ENCODE measurements around the gene RAB4A. TPM values are rescaled to one million over a fixed set of nuclear protein-coding genes. Genes with fewer than 3 reads are reported as not detected.

RAB4A gene
- total and polyA plus RNA-seq, 4 donors = 20.2 to 54.4 (median 26.5) TPM

DNA sequence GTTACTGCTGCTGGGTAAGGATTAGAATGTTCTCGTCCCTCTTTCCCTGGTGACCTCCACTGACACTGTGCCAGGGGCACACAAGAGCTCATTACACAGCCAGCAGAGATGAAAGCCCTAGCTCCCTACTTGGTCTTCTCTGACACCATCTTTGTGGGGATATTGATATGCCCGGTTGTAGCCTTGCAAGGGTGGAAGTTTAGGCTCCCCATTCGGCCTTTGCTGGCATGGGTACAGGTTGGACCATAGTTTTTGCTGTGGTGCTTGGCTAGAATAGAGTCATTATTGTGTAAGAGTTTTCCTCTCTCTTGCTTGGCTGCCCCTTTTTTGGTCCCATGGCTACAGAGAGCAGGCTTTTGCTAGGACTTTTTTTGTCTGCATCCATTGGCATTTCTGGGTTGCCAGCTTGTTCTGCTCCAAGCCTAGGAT lies 12.3 kb downstream of the RAB4A start:
- Histone ChIP-seq H3K9me3 (ENCODE audit: control insufficient read depth in 4 of 4, insufficient read depth in 3 of 4, low read length in 3 of 4) (no peaks in the 10 kb centered on the region), H3K9ac (ENCODE audit: insufficient read depth in 1 of 2, low read length in 2 of 2) (no peak overlapping the region), H3K27ac (ENCODE audit: low read depth in 1 of 2, low read length in 1 of 2) (no peak overlapping the region), H3K27me3 (ENCODE audit: control insufficient read depth in 3 of 3, insufficient read depth in 3 of 3, low read length in 2 of 3) (no peaks in the 10 kb centered on the region), H3K4me3 (no peak overlapping the region), H3K4me1 (ENCODE audit: control insufficient read depth in 5 of 5, insufficient read depth in 5 of 5, low read length in 5 of 5) (peaks cover 0 to 16% (median 0%) of the 10 kb centered on the region in 5 donors), H3K36me3 (ENCODE audit: control insufficient read depth in 4 of 4, insufficient read depth in 4 of 4, low read length in 4 of 4) (no peaks in the 10 kb centered on the region)
- TF ChIP-seq, protein P1, sequence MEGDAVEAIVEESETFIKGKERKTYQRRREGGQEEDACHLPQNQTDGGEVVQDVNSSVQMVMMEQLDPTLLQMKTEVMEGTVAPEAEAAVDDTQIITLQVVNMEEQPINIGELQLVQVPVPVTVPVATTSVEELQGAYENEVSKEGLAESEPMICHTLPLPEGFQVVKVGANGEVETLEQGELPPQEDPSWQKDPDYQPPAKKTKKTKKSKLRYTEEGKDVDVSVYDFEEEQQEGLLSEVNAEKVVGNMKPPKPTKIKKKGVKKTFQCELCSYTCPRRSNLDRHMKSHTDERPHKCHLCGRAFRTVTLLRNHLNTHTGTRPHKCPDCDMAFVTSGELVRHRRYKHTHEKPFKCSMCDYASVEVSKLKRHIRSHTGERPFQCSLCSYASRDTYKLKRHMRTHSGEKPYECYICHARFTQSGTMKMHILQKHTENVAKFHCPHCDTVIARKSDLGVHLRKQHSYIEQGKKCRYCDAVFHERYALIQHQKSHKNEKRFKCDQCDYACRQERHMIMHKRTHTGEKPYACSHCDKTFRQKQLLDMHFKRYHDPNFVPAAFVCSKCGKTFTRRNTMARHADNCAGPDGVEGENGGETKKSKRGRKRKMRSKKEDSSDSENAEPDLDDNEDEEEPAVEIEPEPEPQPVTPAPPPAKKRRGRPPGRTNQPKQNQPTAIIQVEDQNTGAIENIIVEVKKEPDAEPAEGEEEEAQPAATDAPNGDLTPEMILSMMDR (IDR thresholded peaks at IDR 0.05; ENCODE audit: control extremely low read depth, extremely low read depth) = no peak
- ATAC-seq (ENCODE audit: insufficient read depth, low FRiP score) (no peak), DNase-seq (no peak)
- WGBS, 2 donors = 88 to 92% methylated on average over 3 of the region's 3 CpGs

DNA sequence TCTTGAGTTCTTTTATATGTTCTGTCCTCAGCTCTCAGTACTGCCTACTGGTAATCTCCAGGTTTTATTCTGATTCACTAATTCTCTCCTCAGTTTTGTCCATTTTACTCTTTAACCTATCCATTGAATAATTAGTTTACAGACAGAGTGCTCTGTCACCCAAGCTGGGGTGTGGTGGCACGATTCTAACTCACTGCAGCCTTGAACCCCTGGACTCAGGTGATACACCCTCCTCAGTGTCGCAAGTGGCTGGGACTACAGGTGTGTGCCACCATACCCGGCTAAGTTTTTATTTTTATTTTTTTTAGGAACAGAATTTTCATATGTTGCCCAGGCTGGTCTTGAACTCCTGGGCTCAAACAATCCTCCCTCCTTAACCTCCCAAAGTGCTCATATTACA lies 14.0 kb downstream of the RAB4A start:
- no peak overlapping the region for H3K27ac ChIP-seq (ENCODE audit: low read depth in 1 of 2, low read length in 1 of 2)
- DNase-seq = no peak
- no peak for ATAC-seq (ENCODE audit: insufficient read depth, low FRiP score)
- peaks cover 0 to 11% (median 0%) of the 10 kb centered on the region in 5 donors for H3K4me1 ChIP-seq (ENCODE audit: control insufficient read depth in 5 of 5, insufficient read depth in 5 of 5, low read length in 5 of 5)
- H3K9ac ChIP-seq (ENCODE audit: insufficient read depth in 1 of 2, low read length in 2 of 2) = no peak overlapping the region
- no peaks in the 10 kb centered on the region for H3K9me3 ChIP-seq (ENCODE audit: control insufficient read depth in 4 of 4, insufficient read depth in 3 of 4, low read length in 3 of 4)
- TF ChIP-seq, protein P1 (IDR thresholded peaks at IDR 0.05; ENCODE audit: control extremely low read depth, extremely low read depth) = no peak
- no peak overlapping the region for H3K4me3 ChIP-seq
- 97 to 98% methylated on average over 3 of the region's 3 CpGs for WGBS, 2 donors
- H3K36me3 ChIP-seq (ENCODE audit: control insufficient read depth in 4 of 4, insufficient read depth in 4 of 4, low read length in 4 of 4) = peaks cover 0 to 6% (median 1%) of the 10 kb centered on the region in 4 donors
- no peaks in the 10 kb centered on the region for H3K27me3 ChIP-seq (ENCODE audit: control insufficient read depth in 3 of 3, insufficient read depth in 3 of 3, low read length in 2 of 3)

DNA sequence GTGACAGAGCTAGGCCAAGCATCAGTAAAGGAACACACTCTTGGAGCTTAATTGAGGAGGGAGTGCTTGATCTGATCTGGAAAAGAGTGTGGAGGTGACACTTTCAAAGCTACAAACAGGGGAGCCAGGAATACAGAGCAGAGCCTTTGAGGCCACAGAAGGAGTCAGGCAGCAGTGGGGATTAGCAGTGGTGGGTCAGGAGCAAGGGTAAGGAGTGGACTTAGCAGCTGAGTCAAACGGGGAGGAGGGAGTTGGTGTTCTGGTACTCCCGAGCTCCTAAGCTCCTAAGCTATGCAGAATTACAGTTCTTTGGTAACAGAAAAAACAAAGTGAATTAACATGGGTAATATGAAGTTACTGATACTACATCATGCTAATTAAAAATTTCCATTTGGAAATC lies 14.5 kb downstream of the RAB4A start:
- no peaks in the 10 kb centered on the region for H3K27me3 ChIP-seq (ENCODE audit: control insufficient read depth in 3 of 3, insufficient read depth in 3 of 3, low read length in 2 of 3)

More for the DNA sequence above, 14.5 kb downstream of the RAB4A start:
- Histone ChIP-seq H3K36me3 (ENCODE audit: control insufficient read depth in 4 of 4, insufficient read depth in 4 of 4, low read length in 4 of 4) (peaks cover 0 to 8% (median 1%) of the 10 kb centered on the region in 4 donors), H3K9ac (ENCODE audit: insufficient read depth in 1 of 2, low read length in 2 of 2) (no peak overlapping the region), H3K4me3 (no peak overlapping the region), H3K27ac (ENCODE audit: low read depth in 1 of 2, low read length in 1 of 2) (no peak overlapping the region), H3K4me1 (ENCODE audit: control insufficient read depth in 5 of 5, insufficient read depth in 5 of 5, low read length in 5 of 5) (peaks cover 0 to 11% (median 0%) of the 10 kb centered on the region in 5 donors), H3K9me3 (ENCODE audit: control insufficient read depth in 4 of 4, insufficient read depth in 3 of 4, low read length in 3 of 4) (no peaks in the 10 kb centered on the region)
- TF ChIP-seq, protein P1 (IDR thresholded peaks at IDR 0.05; ENCODE audit: control extremely low read depth, extremely low read depth) = no peak
- ATAC-seq (ENCODE audit: insufficient read depth, low FRiP score) (no peak), DNase-seq (no peak)
- 79 to 83% methylated on average over 2 of the region's 2 CpGs for WGBS, 2 donors

Data from lung (tissue), 12 donors.